KMS-11 (cell line): ENCODE measurements around the gene KLK2.

ENCODE experiments used
- H2AFZ ChIP-seq: fragments of 200-600 bp; sonication (generic); 2 replicates; pipeline ENCODE4 v1.6.1; 2016; ENCODE audit warnings: antibody characterized with exemption, mixed run types, low read depth
- H3K27ac ChIP-seq: fragments of 200-600 bp; sonication (generic); 2 replicates; pipeline ENCODE4 v1.6.1; 2016; ENCODE audit warnings: mild to moderate bottlenecking, mixed run types
- H3K27me3 ChIP-seq: fragments of 200-600 bp; sonication (generic); 2 replicates; pipeline ENCODE4 v1.6.1; 2017; ENCODE audit warnings: mild to moderate bottlenecking, low read depth, mixed run types, moderate library complexity; ENCODE audit not compliant: insufficient read depth
- H3K36me3 ChIP-seq: fragments of 200-600 bp; sonication (generic); 2 replicates; pipeline ENCODE4 v1.6.1; 2017; ENCODE audit warnings: mild to moderate bottlenecking, mixed run types; ENCODE audit not compliant: insufficient read depth
- H3K4me1 ChIP-seq: fragments of 200-600 bp; sonication (generic); 2 replicates; pipeline ENCODE4 v1.6.1; 2016; ENCODE audit warnings: mild to moderate bottlenecking, low read depth, mixed run types; ENCODE audit not compliant: poor library complexity, severe bottlenecking
- H3K4me2 ChIP-seq: fragments of 200-600 bp; sonication (generic); 2 replicates; pipeline ENCODE4 v1.7.0; 2016; ENCODE audit warnings: mild to moderate bottlenecking, mixed run types
- H3K4me3 ChIP-seq: fragments of 200-600 bp; sonication (generic); IDR thresholded peaks from 2 replicates; pipeline ENCODE4 v1.6.1; 2017; ENCODE audit warnings: low read depth, low read length, mixed read lengths; ENCODE audit not compliant: insufficient read depth
- H3K79me2 ChIP-seq: fragments of 200-600 bp; sonication (generic); 2 replicates; pipeline ENCODE4 v1.6.1; 2016; ENCODE audit warnings: low read depth, mixed run types; ENCODE audit not compliant: insufficient read depth
- H3K9ac ChIP-seq: fragments of 200-600 bp; sonication (generic); 2 replicates; pipeline ENCODE4 v1.6.1; 2016; ENCODE audit warnings: mild to moderate bottlenecking, mixed run types
- H4K20me1 ChIP-seq: fragments of 200-600 bp; sonication (generic); 2 replicates; pipeline ENCODE4 v1.6.1; 2016; ENCODE audit warnings: mild to moderate bottlenecking, mixed run types; ENCODE audit not compliant: insufficient read depth
- TF ChIP-seq, protein P1 (sequence below): fragments of 200-600 bp; sonication (generic); conservative IDR thresholded peaks from 2 replicates; pipeline ENCODE4 v1.6.1; 2017; ENCODE audit warnings: low read depth, mild to moderate bottlenecking, antibody characterized with exemption, low read length, moderate library complexity, mixed read lengths

The KLK2 gene

GRCh38 chr19:50921426-50922316, 48.4 kb downstream of the KLK2 start:
- Histone ChIP-seq H3K4me2 (no peak overlapping the region), H3K9ac (no peak overlapping the region), H3K4me1 (no peaks in the 10 kb centered on the region), H4K20me1 (no peaks in the 10 kb centered on the region), H3K4me3 (no peak overlapping the region), H3K27me3 (peaks cover 6% of the 10 kb centered on the region; the same call in 1 of the 2 replicates), H3K36me3 (no peaks in the 10 kb centered on the region), H3K27ac (no peak overlapping the region), H3K79me2 (no peaks in the 10 kb centered on the region), H2AFZ (no peak overlapping the region)
- TF ChIP-seq, protein P1, sequence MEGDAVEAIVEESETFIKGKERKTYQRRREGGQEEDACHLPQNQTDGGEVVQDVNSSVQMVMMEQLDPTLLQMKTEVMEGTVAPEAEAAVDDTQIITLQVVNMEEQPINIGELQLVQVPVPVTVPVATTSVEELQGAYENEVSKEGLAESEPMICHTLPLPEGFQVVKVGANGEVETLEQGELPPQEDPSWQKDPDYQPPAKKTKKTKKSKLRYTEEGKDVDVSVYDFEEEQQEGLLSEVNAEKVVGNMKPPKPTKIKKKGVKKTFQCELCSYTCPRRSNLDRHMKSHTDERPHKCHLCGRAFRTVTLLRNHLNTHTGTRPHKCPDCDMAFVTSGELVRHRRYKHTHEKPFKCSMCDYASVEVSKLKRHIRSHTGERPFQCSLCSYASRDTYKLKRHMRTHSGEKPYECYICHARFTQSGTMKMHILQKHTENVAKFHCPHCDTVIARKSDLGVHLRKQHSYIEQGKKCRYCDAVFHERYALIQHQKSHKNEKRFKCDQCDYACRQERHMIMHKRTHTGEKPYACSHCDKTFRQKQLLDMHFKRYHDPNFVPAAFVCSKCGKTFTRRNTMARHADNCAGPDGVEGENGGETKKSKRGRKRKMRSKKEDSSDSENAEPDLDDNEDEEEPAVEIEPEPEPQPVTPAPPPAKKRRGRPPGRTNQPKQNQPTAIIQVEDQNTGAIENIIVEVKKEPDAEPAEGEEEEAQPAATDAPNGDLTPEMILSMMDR, result no peak

DNA sequence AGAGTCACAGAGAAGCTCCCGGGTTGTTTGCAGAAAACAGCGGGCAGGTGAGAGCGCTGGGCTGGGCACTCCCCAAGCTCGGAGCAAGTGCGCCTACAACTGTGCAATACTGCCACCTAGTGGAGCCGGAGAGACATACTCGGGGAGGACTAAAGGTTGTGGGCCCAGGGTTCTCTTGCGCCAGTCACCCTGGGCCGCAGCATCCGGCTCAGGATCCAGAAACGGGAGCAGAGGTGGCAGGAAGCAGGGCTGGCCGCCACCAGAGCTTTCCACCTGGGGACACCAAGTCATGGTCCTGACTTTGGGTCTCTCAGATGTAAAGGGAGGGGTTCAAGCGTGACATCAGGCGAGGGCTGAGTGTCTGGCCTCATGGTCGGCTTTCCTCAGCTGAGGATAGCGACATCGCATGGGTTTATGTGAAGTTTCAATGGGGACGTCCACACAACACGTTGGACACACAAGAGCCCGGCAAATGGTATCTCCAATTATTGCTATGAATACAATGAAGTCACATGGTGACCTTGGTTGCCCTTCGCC, 49.1 kb downstream of the KLK2 start:
- H3K27ac ChIP-seq, result no peak overlapping the region
- H3K27me3 ChIP-seq, result peaks cover 6% of the 10 kb centered on the region; the same call in 1 of the 2 replicates
- H3K9ac ChIP-seq, result no peak overlapping the region
- H4K20me1 ChIP-seq, result no peaks in the 10 kb centered on the region
- H3K79me2 ChIP-seq, result no peaks in the 10 kb centered on the region
- H3K36me3 ChIP-seq, result no peaks in the 10 kb centered on the region
- H3K4me2 ChIP-seq, result no peak overlapping the region
- TF ChIP-seq, protein P1, result peak; percentile 56
- H3K4me1 ChIP-seq, result no peaks in the 10 kb centered on the region
- no peak overlapping the region for H3K4me3 ChIP-seq
- H2AFZ ChIP-seq, result no peak overlapping the region

DNA sequence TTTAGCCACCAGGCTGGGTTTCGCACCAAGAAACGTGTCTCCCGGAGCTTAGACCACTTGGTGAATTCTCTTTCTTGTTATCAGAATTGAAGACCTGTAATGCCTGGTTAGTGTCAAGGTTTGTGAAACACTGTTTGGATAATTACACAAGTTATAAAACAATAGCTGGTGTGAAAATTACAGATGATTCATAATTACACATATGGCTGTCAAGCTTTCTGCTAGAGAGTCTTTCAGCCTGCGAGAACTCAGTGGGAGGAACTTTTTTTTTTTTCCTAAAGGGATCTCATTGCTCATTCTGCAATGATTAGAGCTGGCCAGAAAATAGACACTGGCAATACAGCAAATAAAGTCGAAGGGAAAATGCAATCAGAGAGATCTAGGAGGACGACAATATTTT, 51.3 kb downstream of the KLK2 start:
- TF ChIP-seq, protein P1, result no peak
- no peak overlapping the region for H3K4me3 ChIP-seq
- no peak overlapping the region for H3K4me2 ChIP-seq
- H3K4me1 ChIP-seq, result no peaks in the 10 kb centered on the region
- H3K27ac ChIP-seq, result no peak overlapping the region
- no peak overlapping the region for H2AFZ ChIP-seq
- no peaks in the 10 kb centered on the region for H3K36me3 ChIP-seq
- no peaks in the 10 kb centered on the region for H3K79me2 ChIP-seq
- no peaks in the 10 kb centered on the region for H4K20me1 ChIP-seq
- peaks cover 6% of the 10 kb centered on the region; the same call in 1 of the 2 replicates for H3K27me3 ChIP-seq
- H3K9ac ChIP-seq, result no peak overlapping the region

DNA sequence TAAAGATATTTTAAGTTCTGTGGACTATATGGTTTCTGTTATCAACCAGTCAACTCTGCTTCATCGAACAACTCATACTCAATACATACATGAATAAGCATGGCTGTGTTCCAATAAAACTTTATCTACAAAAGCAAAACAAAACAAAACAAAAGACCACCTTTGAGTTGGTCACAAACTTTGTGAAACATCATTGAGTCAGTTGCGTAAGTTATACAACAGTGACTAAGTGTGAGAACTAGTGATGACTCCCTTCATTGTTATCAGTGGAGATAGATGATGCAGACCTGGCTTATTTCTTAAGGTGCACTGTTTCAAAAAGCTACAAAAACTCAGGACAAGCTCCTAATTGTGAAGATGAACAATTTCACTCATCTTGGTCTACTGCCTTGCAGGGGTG, 52.5 kb downstream of the KLK2 start:
- H3K4me3 ChIP-seq, result no peak overlapping the region
- H3K36me3 ChIP-seq, result no peaks in the 10 kb centered on the region
- no peaks in the 10 kb centered on the region for H3K4me1 ChIP-seq
- H3K27me3 ChIP-seq, result peaks cover 4% of the 10 kb centered on the region; the same call in 1 of the 2 replicates
- TF ChIP-seq, protein P1, result no peak
- H3K79me2 ChIP-seq, result no peaks in the 10 kb centered on the region
- no peak overlapping the region for H2AFZ ChIP-seq
- no peak overlapping the region for H3K27ac ChIP-seq
- H3K4me2 ChIP-seq, result no peak overlapping the region
- no peak overlapping the region for H3K9ac ChIP-seq
- H4K20me1 ChIP-seq, result no peaks in the 10 kb centered on the region
